H1 (cell line): ENCODE measurements around the gene PRPF18. TPM values are rescaled to one million over a fixed set of nuclear protein-coding genes. Genes with fewer than 3 reads are reported as not detected.

Experiments
- CTCF ChIA-PET: fragments of 300-600 bp; sonication (Branson Sonifier 250); formaldehyde crosslinking; loops from one replicate; lab custom pipeline; 2021; ENCODE audit not compliant: partially characterized antibody; lab: Charles Lee
- POLR2A ChIA-PET: fragments of 300-600 bp; sonication (Branson Sonifier 250); formaldehyde crosslinking; loops from one replicate; lab custom pipeline; 2021; ENCODE audit warnings: inconsistent platforms; ENCODE audit not compliant: partially characterized antibody; lab: Charles Lee
- DNase-seq, 2 experiments: peaks; one replicate each; pipeline versions ENCODE4 v3.0.0 to v3.0.0-alpha.2; 2010 to 2022; ENCODE audit warnings: low spot score in 2 of 2, low read depth in 1 of 2, mixed read lengths in 1 of 2
- FAIRE-seq: peaks from 2 replicates; lab custom pipeline; 2011; peaks lifted over from hg19 to GRCh38; lab: Jason Lieb, UNC
- H2AFZ ChIP-seq: 2 replicates; pipeline ENCODE4 v1.8.1; 2012; ENCODE audit warnings: low read length, inconsistent platforms
- H2AK5ac ChIP-seq: 2 replicates; pipeline ENCODE4 v1.6.1; 2013; ENCODE audit warnings: low read depth, low read length
- H2BK120ac ChIP-seq: replicated peaks from 2 replicates; pipeline ENCODE3; 2013; ENCODE audit warnings: low read depth, low read length, inconsistent platforms
- H2BK12ac ChIP-seq: 2 replicates; pipeline ENCODE4 v1.6.1; 2013; ENCODE audit warnings: low read depth, low read length
- H2BK15ac ChIP-seq: 2 replicates; pipeline ENCODE4 v1.6.1; 2013; ENCODE audit warnings: low read length
- H2BK20ac ChIP-seq: 2 replicates; pipeline ENCODE4 v1.6.1; 2013; ENCODE audit warnings: low read length
- H2BK5ac ChIP-seq: 2 replicates; pipeline ENCODE4 v1.6.1; 2013; ENCODE audit warnings: low read depth, low read length
- H3K14ac ChIP-seq: 2 replicates; pipeline ENCODE4 v1.6.1; 2013; ENCODE audit warnings: inconsistent platforms; ENCODE audit not compliant: insufficient read length
- H3K18ac ChIP-seq: 2 replicates; pipeline ENCODE4 v1.6.1; 2013; ENCODE audit warnings: low read length; ENCODE audit errors: extremely low read depth
- H3K23ac ChIP-seq: 2 replicates; pipeline ENCODE4 v1.6.1; 2013; ENCODE audit warnings: inconsistent platforms; ENCODE audit not compliant: insufficient read length
- H3K23me2 ChIP-seq: 2 replicates; pipeline ENCODE4 v1.6.1; 2013; ENCODE audit warnings: low read depth, low read length
- H3K27ac ChIP-seq: 2 replicates; pipeline ENCODE4 v1.6.1; 2011; ENCODE audit warnings: low read depth, low read length, inconsistent platforms
- H3K27me3 ChIP-seq, 4 experiments: replicated peaks in 1 of 4; 1 replicate in 1 of 4; 2 replicates in 3 of 4; pipeline versions ENCODE4 v1.6.1 to v1.8.1; 2011 to 2013; ENCODE audit warnings: low read length in 3 of 4, mild to moderate bottlenecking in 3 of 4, inconsistent platforms in 2 of 4, mixed read lengths in 2 of 4, moderate library complexity in 1 of 4; ENCODE audit not compliant: control insufficient read depth in 3 of 4, insufficient read depth in 3 of 4; ENCODE audit errors: extremely low read depth in 1 of 4
- H3K36me3 ChIP-seq, 4 experiments: 2 replicates each; pipeline versions ENCODE4 v1.6.1 to v1.8.1; 2011 to 2013; ENCODE audit warnings: mild to moderate bottlenecking in 4 of 4, low read length in 3 of 4, moderate library complexity in 2 of 4, control low read depth in 1 of 4, inconsistent platforms in 1 of 4; ENCODE audit not compliant: insufficient read depth in 4 of 4, control insufficient read depth in 2 of 4
- H3K4ac ChIP-seq: replicated peaks from 2 replicates; pipeline ENCODE3; 2013; ENCODE audit warnings: low read length, low read depth, mixed read lengths, inconsistent platforms; ENCODE audit not compliant: insufficient read length
- H3K4me1 ChIP-seq, 4 experiments: replicated peaks in 1 of 4; 1 replicate in 1 of 4; 2 replicates in 3 of 4; pipeline versions ENCODE4 v1.6.1 to v1.8.1; 2011 to 2013; ENCODE audit warnings: low read length in 3 of 4, inconsistent platforms in 2 of 4, mixed read lengths in 1 of 4; ENCODE audit not compliant: insufficient read depth in 4 of 4, control insufficient read depth in 3 of 4
- H3K4me2 ChIP-seq, 2 experiments: 2 replicates each; pipeline versions ENCODE4 v1.6.1 to v1.8.1; 2011 to 2013; ENCODE audit warnings: low read depth in 2 of 2, low read length in 2 of 2, control low read depth in 1 of 2, inconsistent platforms in 1 of 2, mild to moderate bottlenecking in 1 of 2; ENCODE audit not compliant: insufficient read depth in 1 of 2
- H3K4me3 ChIP-seq, 4 experiments: fragments of 200-600, 300-600 bp in 1 of 4; sonication (generic), shearing (Covaris generic), sonication (Bioruptor Twin) in 1 of 4; 2 replicates each; pipeline versions ENCODE4 v1.5.1 to v1.8.1; 2011 to 2016; ENCODE audit warnings: low read length in 4 of 4, low read depth in 3 of 4, control low read depth in 2 of 4, inconsistent platforms in 2 of 4, mild to moderate bottlenecking in 2 of 4, mixed read lengths in 1 of 4, moderate library complexity in 1 of 4; ENCODE audit not compliant: insufficient read depth in 2 of 4; ENCODE audit errors: extremely low read depth in 1 of 4
- H3K56ac ChIP-seq: replicated peaks from 2 replicates; pipeline ENCODE3; 2013; ENCODE audit warnings: low read depth, mild to moderate bottlenecking, mixed read lengths, low read length, inconsistent platforms; ENCODE audit not compliant: insufficient read length
- H3K79me1 ChIP-seq: 2 replicates; pipeline ENCODE4 v1.6.1; 2013; ENCODE audit warnings: low read depth, low read length, control low read depth
- H3K79me2 ChIP-seq, 2 experiments: 2 replicates each; pipeline versions ENCODE4 v1.6.1 to v1.8.1; 2012 to 2013; ENCODE audit warnings: low read length in 2 of 2, mild to moderate bottlenecking in 2 of 2, inconsistent platforms in 1 of 2; ENCODE audit not compliant: insufficient read depth in 2 of 2, control insufficient read depth in 1 of 2
- H3K9ac ChIP-seq, 4 experiments: replicated peaks in 1 of 4; 1 replicate in 1 of 4; 2 replicates in 3 of 4; pipeline versions ENCODE4 v1.6.1 to v1.8.1; 2011 to 2013; ENCODE audit warnings: low read depth in 3 of 4, low read length in 3 of 4, control low read depth in 2 of 4, mild to moderate bottlenecking in 2 of 4, moderate library complexity in 2 of 4, inconsistent platforms in 1 of 4; ENCODE audit errors: extremely low read depth in 1 of 4
- H3K9me3 ChIP-seq, 2 experiments: 2 replicates each; pipeline versions ENCODE4 v1.6.1 to v1.8.1; 2012 to 2013; ENCODE audit warnings: mild to moderate bottlenecking in 2 of 2, moderate library complexity in 2 of 2, control low read depth in 1 of 2, inconsistent platforms in 1 of 2, low read depth in 1 of 2, low read length in 1 of 2, mixed read lengths in 1 of 2; ENCODE audit not compliant: insufficient read depth in 2 of 2
- H4K20me1 ChIP-seq, 2 experiments: replicated peaks in 1 of 2; 2 replicates each; pipeline versions ENCODE3 to v1.8.1; 2011 to 2013; ENCODE audit warnings: inconsistent platforms in 2 of 2, low read length in 2 of 2, mild to moderate bottlenecking in 1 of 2; ENCODE audit not compliant: insufficient read depth in 2 of 2, control insufficient read depth in 1 of 2
- H4K5ac ChIP-seq: 2 replicates; pipeline ENCODE4 v1.6.1; 2013; ENCODE audit warnings: low read length, low read depth, mixed read lengths, inconsistent platforms; ENCODE audit not compliant: insufficient read length
- H4K8ac ChIP-seq: 2 replicates; pipeline ENCODE4 v1.8.0; 2013; ENCODE audit warnings: mild to moderate bottlenecking, moderate library complexity, low read length, inconsistent platforms; ENCODE audit not compliant: insufficient read depth; ENCODE audit errors: extremely low read depth
- H4K91ac ChIP-seq: replicated peaks from 2 replicates; pipeline ENCODE3; 2013; ENCODE audit warnings: low read length, mixed read lengths, inconsistent platforms; ENCODE audit not compliant: insufficient read length
- ASH2L ChIP-seq: fragments of 200-600, 300-600 bp; sonication (generic); IDR thresholded peaks from one replicate; pipeline ENCODE4 v1.7.1; 2017; ENCODE audit warnings: low read length
- BCL11A ChIP-seq, 2 experiments: IDR thresholded peaks; one replicate each; pipeline ENCODE4 v1.6.1; 2011; ENCODE audit warnings: low read depth in 2 of 2, low read length in 2 of 2, mild to moderate bottlenecking in 2 of 2
- BRCA1 ChIP-seq: IDR thresholded peaks from 2 replicates; pipeline ENCODE4 v1.6.1; 2012; ENCODE audit warnings: low read depth, low read length, improper control_type of control experiment
- JUN ChIP-seq: IDR thresholded peaks from 2 replicates; pipeline ENCODE4 v1.6.1; 2011; ENCODE audit warnings: low read depth, mild to moderate bottlenecking, improper control_type of control experiment, low read length
- KDM1A ChIP-seq: fragments of 200-600, 300-600 bp; sonication (generic); IDR thresholded peaks from 2 replicates; pipeline ENCODE4 v1.7.1; 2016; ENCODE audit warnings: mild to moderate bottlenecking, low read length, borderline replicate concordance
- RNF2 ChIP-seq: fragments of 200-900, 300-1000 bp; sonication (generic); IDR thresholded peaks from 2 replicates; pipeline ENCODE4 v1.7.1; 2016; ENCODE audit warnings: borderline replicate concordance, low read depth, mild to moderate bottlenecking, antibody characterized with exemption, low read length; ENCODE audit not compliant: poor library complexity, severe bottlenecking; ENCODE audit errors: missing control alignments
- SIX5 ChIP-seq: IDR thresholded peaks from 2 replicates; pipeline ENCODE4 v1.6.1; 2011; ENCODE audit warnings: mild to moderate bottlenecking, low read depth, low read length
- SP1 ChIP-seq: IDR thresholded peaks from 2 replicates; pipeline ENCODE4 v1.6.1; 2011; ENCODE audit warnings: low read depth, low read length
- SP2 ChIP-seq: IDR thresholded peaks from 2 replicates; pipeline ENCODE4 v1.6.1; 2012; ENCODE audit warnings: mild to moderate bottlenecking, low read length, inconsistent platforms
- SUZ12 ChIP-seq: fragments of 200-600 bp; sonication (generic); IDR thresholded peaks from 2 replicates; pipeline ENCODE4 v1.6.1; 2012; ENCODE audit warnings: mild to moderate bottlenecking, inconsistent platforms, low read length, moderate library complexity, mixed read lengths
- TAF7 ChIP-seq: optimal IDR thresholded peaks from 2 replicates; pipeline ENCODE3; 2011; ENCODE audit warnings: low read depth, mild to moderate bottlenecking, inconsistent platforms, low read length, moderate library complexity, borderline replicate concordance
- ZNF274 ChIP-seq: IDR thresholded peaks from 2 replicates; pipeline ENCODE4 v1.7.0; 2012; ENCODE audit warnings: low read length, borderline replicate concordance; ENCODE audit errors: extremely low read depth
- WGBS, 2 experiments: shearing (Covaris generic) in 1 of 2; methylation state at CpG; one replicate each; pipeline versions ENCODE4 v1.1.6 to v1.1.7; 2013 to 2015; ENCODE audit warnings: low lambda C conversion rate in 2 of 2, mixed read lengths in 2 of 2, inconsistent platforms in 1 of 2, low coverage in 1 of 2, missing lambda C conversion rate in 1 of 2; ENCODE audit not compliant: insufficient replicate concordance in 2 of 2, insufficient coverage in 1 of 2, insufficient read length in 1 of 2; ENCODE audit errors: extremely low coverage in 1 of 2, missing lambda C conversion rate in 1 of 2; 5-methylcytosine and 5-hydroxymethylcytosine counted together
- polyA plus RNA-seq, 7 experiments: library from polyadenylated mRNA; depleted of rRNA in 3 of 7; stranded (reverse) in 5 of 7; unstranded in 2 of 7; fragments of >200 nt in 5 of 7; fragments of 200-250 nt in 2 of 7; gene quantifications; 1 replicate in 5 of 7; 2 replicates in 1 of 7; 4 replicates in 1 of 7; pipeline versions ENCODE4 v1.2.1 to v1.2.3, GENCODE V29; 2011 to 2013; ENCODE audit warnings: missing spikeins in 2 of 7, mixed read lengths in 2 of 7
- total RNA-seq: library from RNA; stranded (reverse); fragmentation: NEBNext Ultra II Directional; extraction: Animal tissue kit (Norgen Biotek cat#: 25700); gene quantifications from 2 replicates; pipeline ENCODE4 v1.2.1, GENCODE V29; 2021
- TF ChIP-seq, protein P1 (sequence below): IDR thresholded peaks from 2 replicates; pipeline ENCODE4 v1.6.1; 2012; ENCODE audit warnings: inconsistent platforms

The PRPF18 gene
- total and polyA plus RNA-seq, 2 of the 8 experiments (the other 6 are each of a cell fraction or from before 2014, with no cell fraction given): 3.8 to 12.6 TPM

DNA sequence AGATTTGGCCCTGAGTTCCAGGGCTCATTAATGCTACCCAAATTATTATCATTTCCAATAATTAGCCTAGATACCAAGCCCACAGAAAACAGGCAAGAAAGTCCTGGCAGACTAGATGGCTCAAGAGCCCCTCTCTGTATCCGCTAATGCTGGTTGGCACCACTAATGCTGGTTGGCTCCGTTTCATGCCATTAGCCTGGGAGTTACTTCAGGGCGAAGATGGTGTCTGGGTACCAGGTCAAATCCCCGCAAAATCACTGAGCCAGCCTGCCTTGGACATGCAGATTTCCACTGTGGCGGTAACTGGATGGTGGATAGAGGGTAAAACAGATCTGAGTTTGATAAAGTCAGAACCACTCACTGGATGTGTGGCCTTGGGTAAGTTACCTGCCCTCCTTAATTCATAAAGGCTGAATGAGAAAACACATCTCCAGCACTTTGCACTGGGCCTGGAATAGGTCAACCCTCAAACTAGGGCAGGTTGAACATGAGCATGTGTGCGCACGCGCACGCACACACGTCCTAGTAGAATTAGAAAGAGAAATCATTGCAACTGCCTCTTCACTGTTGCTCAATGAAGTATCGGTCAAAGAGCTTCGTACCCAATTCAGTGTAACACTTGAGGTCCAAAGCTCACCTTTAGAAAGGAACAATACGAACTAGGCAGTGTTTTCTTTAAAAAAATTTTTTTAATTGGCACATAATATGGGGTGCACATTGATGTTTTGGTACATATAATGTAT, 91.5 kb downstream of the PRPF18 start:
- H4K91ac ChIP-seq: no peak overlapping the region
- H3K23me2 ChIP-seq: no peaks in the 10 kb centered on the region
- no peak overlapping the region for H3K27ac ChIP-seq
- no peaks in the 10 kb centered on the region for H4K20me1 ChIP-seq
- no peak overlapping the region for H2BK5ac ChIP-seq
- no peaks in the 10 kb centered on the region for H3K79me2 ChIP-seq
- no peak overlapping the region for H4K5ac ChIP-seq
- no peak overlapping the region for H3K56ac ChIP-seq
- no peak overlapping the region for H3K18ac ChIP-seq
- H2BK12ac ChIP-seq: no peak overlapping the region
- H2BK20ac ChIP-seq: no peak overlapping the region
- no peak overlapping the region for H2AK5ac ChIP-seq
- H3K4ac ChIP-seq: no peak overlapping the region
- CTCF ChIA-PET: interaction anchor here (1.0 kb wide), 1 partner anchor 133 kb away, joined by 3 read pairs; no protein-coding TSS in a partner anchor
- H4K8ac ChIP-seq: no peak overlapping the region
- no peak overlapping the region for H3K9ac ChIP-seq
- no peak overlapping the region for H3K4me3 ChIP-seq
- FAIRE-seq (no peak), DNase-seq (no peak)
- H3K9me3 ChIP-seq: no peaks in the 10 kb centered on the region
- WGBS, 2 experiments: 92% methylated on average over 13 of the region's 13 CpGs; no CpG with 5 or more reads in 1 of the 2 experiments
- H3K27me3 ChIP-seq: no peaks in the 10 kb centered on the region
- H3K4me1 ChIP-seq: peaks cover 2 to 5% (median 4%) of the 10 kb centered on the region in 4 experiments
- H3K23ac ChIP-seq: no peak overlapping the region
- no peak overlapping the region for H3K14ac ChIP-seq
- no peak overlapping the region for H2AFZ ChIP-seq
- H2BK15ac ChIP-seq: no peak overlapping the region
- POLR2A ChIA-PET: no interaction called here
- H3K4me2 ChIP-seq: no peak overlapping the region
- no peak overlapping the region for H2BK120ac ChIP-seq
- no peaks in the 10 kb centered on the region for H3K79me1 ChIP-seq
- no peaks in the 10 kb centered on the region for H3K36me3 ChIP-seq
- TF ChIP-seq ZNF274 (no peak), BCL11A (IDR thresholded peaks at IDR 0.05; ENCODE audit: low read depth in 2 of 2, low read length in 2 of 2) (no peak), SIX5 (no peak), JUN (no peak), BRCA1 (no peak), SUZ12 (no peak), RNF2 (no peak), TAF7 (no peak), SP1 (no peak), KDM1A (no peak), ASH2L (no peak), SP2 (no peak)
- TF ChIP-seq, protein P1, sequence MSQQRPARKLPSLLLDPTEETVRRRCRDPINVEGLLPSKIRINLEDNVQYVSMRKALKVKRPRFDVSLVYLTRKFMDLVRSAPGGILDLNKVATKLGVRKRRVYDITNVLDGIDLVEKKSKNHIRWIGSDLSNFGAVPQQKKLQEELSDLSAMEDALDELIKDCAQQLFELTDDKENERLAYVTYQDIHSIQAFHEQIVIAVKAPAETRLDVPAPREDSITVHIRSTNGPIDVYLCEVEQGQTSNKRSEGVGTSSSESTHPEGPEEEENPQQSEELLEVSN: no peak
